HG02970 (cell line): ENCODE results near the gene SERPINI1.
A peak's percentile ranks its signal among the peaks of the same experiment; 100 is the strongest.

Experiments used
- ATAC-seq: cut with Tn5 transposase; IDR thresholded peaks from one replicate; pipeline ENCODE4 v1.9.1; 2021; ENCODE audit warnings: mild to moderate bottlenecking, moderate library complexity, moderate number of reproducible peaks; ENCODE audit not compliant: unreplicated experiment, low FRiP score

Gene SERPINI1

GRCh38 chr3:167734498-167735232 is 856 bp upstream of the SERPINI1 start, which contains the start of gene PDCD10:
Gene PDCD10 (minus strand): TSS chr3:167734892. CDS start chr3:167720157, 14,735 bp downstream.
- ATAC-seq: peak; percentile 95

- ATAC-seq: no peak
Measured at GRCh38 chr3:167736264-167736787, 805 bp downstream of the SERPINI1 start.

GRCh38 chr3:167736997-167737396 is 1.5 kb downstream of the SERPINI1 start:
- ATAC-seq: no peak

- no peak for ATAC-seq
Measured at GRCh38 chr3:167738037-167738436, 2.5 kb downstream of the SERPINI1 start.

GRCh38 chr3:167739190-167739810 is 3.8 kb downstream of the SERPINI1 start:
- ATAC-seq: no peak

- peak; percentile 77 for ATAC-seq
Measured at GRCh38 chr3:167740961-167741587, 5.6 kb downstream of the SERPINI1 start.

GRCh38 chr3:167742338-167742737 is 6.8 kb downstream of the SERPINI1 start:
- ATAC-seq: no peak

GRCh38 chr3:167743799-167744198 is 8.3 kb downstream of the SERPINI1 start:
- ATAC-seq: no peak

- ATAC-seq: no peak
Measured at GRCh38 chr3:167749209-167749608, 13.7 kb downstream of the SERPINI1 start.

GRCh38 chr3:167749728-167750127 is 14.2 kb downstream of the SERPINI1 start:
- no peak for ATAC-seq

GRCh38 chr3:167750272-167750971 is 14.9 kb downstream of the SERPINI1 start:
- peak; percentile 100 for ATAC-seq

GRCh38 chr3:167754049-167754448 is 18.5 kb downstream of the SERPINI1 start:
- no peak for ATAC-seq

- ATAC-seq: no peak
Measured at GRCh38 chr3:167761302-167761701, 25.8 kb downstream of the SERPINI1 start.

GRCh38 chr3:167762296-167762695 is 26.8 kb downstream of the SERPINI1 start:
- no peak for ATAC-seq

GRCh38 chr3:167772992-167773391 is 37.5 kb downstream of the SERPINI1 start:
- no peak for ATAC-seq

- no peak for ATAC-seq
Measured at GRCh38 chr3:167773584-167773983, 38.1 kb downstream of the SERPINI1 start.

GRCh38 chr3:167776066-167776685 is 40.7 kb downstream of the SERPINI1 start:
- ATAC-seq: no peak

- ATAC-seq: no peak
Measured at GRCh38 chr3:167777356-167777755, 41.8 kb downstream of the SERPINI1 start.

GRCh38 chr3:167780214-167780883 is 44.8 kb downstream of the SERPINI1 start:
- no peak for ATAC-seq

GRCh38 chr3:167783781-167784180 is 48.3 kb downstream of the SERPINI1 start:
- ATAC-seq: no peak
